Effector memory CD8-positive, alpha-beta T cell (primary cell): Measurements from ENCODE around the gene TMEM245.
A peak's percentile ranks its signal among the peaks of the same experiment; 100 is the strongest.

ENCODE experiments used
- ATAC-seq: fragments of 150-1000 bp; cut with Tn5 transposase; replicated peaks from 2 replicates; pipeline ENCODE4 v1.10.0; 2021; ENCODE audit warnings: mild to moderate bottlenecking, moderate library complexity
- DNase-seq, 3 experiments: peaks; one replicate each; pipeline ENCODE4 v3.0.0; 2021
- H3K27ac Mint-ChIP-seq, 2 donors: one replicate each; pipeline ENCODE4 v1.8.0; 2022; ENCODE audit warnings: mild to moderate bottlenecking in 2 of 2, mixed read lengths in 2 of 2, moderate library complexity in 2 of 2
- H3K27me3 Mint-ChIP-seq, 2 donors: one replicate each; pipeline ENCODE4 v1.8.0; 2022; ENCODE audit warnings: mixed read lengths in 2 of 2
- H3K36me3 Mint-ChIP-seq: one replicate; pipeline ENCODE4 v1.8.0; 2022; ENCODE audit warnings: mild to moderate bottlenecking, moderate library complexity, mixed read lengths; ENCODE audit not compliant: insufficient read depth
- H3K4me1 Mint-ChIP-seq, 2 donors: one replicate each; pipeline ENCODE4 v1.8.0; 2022; ENCODE audit warnings: low read depth in 2 of 2, mixed read lengths in 2 of 2
- H3K4me3 Mint-ChIP-seq, 2 donors: one replicate each; pipeline ENCODE4 v1.8.0; 2022; ENCODE audit warnings: mild to moderate bottlenecking in 2 of 2, mixed read lengths in 2 of 2, moderate library complexity in 2 of 2
- H3K9me3 Mint-ChIP-seq, 2 donors: one replicate each; pipeline ENCODE4 v1.8.0; 2022; ENCODE audit warnings: mixed read lengths in 2 of 2
- total RNA-seq, 9 experiments: gene quantifications; one replicate each; lab custom pipeline; 2026; lab: John Stamatoyannopoulos, UW

TMEM245 gene
- total RNA-seq = 60.4 to 327 (median 70.6) reads per million in 9 experiments

DNA sequence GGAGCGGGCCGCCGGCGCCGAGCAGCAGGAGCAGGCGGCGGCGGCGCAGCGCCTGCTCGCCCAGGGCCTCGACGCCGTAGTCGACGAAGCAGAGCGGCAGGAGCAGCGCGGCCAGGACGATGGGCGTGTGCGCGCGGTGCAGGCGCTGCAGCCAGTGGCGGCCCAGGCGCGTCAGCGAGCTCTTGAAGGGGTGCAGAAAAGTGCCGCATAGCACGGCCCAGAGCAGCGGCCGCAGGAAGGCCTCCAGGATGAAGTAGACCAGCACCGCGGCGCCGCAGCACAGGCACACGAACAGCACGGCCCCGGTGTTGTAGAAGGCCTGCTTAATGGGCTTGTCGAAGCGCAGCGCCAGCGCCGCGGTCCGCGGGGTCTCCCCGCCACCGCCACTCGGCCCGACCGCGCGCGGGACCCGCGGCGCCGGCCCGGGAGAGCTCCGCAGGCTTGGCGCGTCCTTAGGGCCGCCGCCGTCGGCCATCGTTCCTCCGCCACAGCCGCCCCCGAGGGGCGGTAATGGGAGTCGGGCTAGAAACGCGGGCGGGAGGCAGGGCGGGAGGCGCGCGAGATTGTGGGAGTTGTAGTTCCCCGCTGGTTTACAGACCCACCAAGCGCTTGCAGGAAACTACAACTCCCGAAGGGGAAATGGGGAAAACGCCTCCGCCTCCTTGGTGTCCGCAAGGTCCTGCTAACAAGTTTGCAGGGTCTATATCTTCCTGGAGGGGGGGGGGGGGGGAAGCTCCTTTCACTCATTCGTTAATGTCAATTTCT, at the start of gene TMEM245:
Gene TMEM245 (minus strand): TSS at position 509 of the 765 bp plus-strand sequence. CDS start 34 bp downstream, at position 475.
- H3K9me3 Mint-ChIP-seq = no peaks in the 10 kb centered on the region
- H3K36me3 Mint-ChIP-seq = peaks cover 10% of the 10 kb centered on the region
- DNase-seq (peak; percentile 91 to 93 (median 92)), ATAC-seq (peak; percentile 90)
- peak within 1 kb of the TSS; percentile 85 to 90 for H3K27ac Mint-ChIP-seq
- peak within 1 kb of the TSS; percentile 89 for H3K4me3 Mint-ChIP-seq
- H3K27me3 Mint-ChIP-seq = peaks cover 0 to 4% of the 10 kb centered on the region in 2 donors
- H3K4me1 Mint-ChIP-seq = peaks cover 35 to 46% of the 10 kb centered on the region in 2 donors

DNA sequence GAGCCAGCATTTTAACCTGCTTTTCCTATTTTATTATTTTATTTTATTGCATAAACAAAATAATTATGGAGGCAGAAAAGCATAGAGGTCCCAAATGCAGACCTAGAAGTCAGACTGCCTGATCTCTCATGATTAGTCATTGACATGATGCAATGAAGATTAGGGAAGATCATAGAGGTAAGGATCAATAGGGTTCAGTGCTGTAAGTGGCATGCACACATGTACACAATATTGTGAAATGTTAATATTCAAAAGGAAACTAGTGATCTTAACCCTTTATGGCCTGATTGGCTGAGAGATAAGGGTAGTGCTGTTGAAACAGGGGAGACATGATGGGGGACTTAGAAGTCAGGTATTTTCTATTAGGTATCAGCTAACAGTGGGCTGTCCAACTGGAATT, 48.4 kb upstream of the TMEM245 start:
- Mint-ChIP-seq H3K36me3 (no peaks in the 10 kb centered on the region), H3K4me3 (no peak overlapping the region), H3K9me3 (no peaks in the 10 kb centered on the region), H3K4me1 (peaks cover 0 to 3% of the 10 kb centered on the region in 2 donors), H3K27me3 (peaks cover 65 to 88% of the 10 kb centered on the region in 2 donors), H3K27ac (no peak overlapping the region)
- ATAC-seq (no peak), DNase-seq (no peak)

DNA sequence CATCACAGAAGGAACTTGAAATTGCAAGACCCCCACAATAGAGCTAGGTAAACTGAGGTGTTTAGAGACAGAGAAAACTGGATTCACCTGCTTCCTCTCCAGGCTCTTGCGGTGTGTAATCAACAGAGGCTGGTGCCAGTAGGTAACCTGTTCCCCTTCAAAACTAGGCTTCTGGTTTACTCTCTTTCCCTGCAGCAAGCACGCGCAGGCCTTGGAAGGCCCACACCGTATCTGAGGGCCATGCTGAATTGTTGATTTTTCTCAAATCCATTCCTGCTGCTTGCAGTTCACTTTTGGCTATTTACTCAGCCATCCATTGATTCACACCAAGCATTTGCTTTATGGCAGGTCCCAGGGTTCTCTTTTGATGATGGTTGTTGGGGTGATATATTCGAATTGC, 48.0 kb upstream of the TMEM245 start:
- ATAC-seq (no peak), DNase-seq (no peak)
- Mint-ChIP-seq H3K36me3 (no peaks in the 10 kb centered on the region), H3K4me3 (no peak overlapping the region), H3K27me3 (peaks cover 69 to 92% of the 10 kb centered on the region in 2 donors), H3K27ac (no peak overlapping the region), H3K9me3 (no peaks in the 10 kb centered on the region), H3K4me1 (peaks cover 0 to 3% of the 10 kb centered on the region in 2 donors)

DNA sequence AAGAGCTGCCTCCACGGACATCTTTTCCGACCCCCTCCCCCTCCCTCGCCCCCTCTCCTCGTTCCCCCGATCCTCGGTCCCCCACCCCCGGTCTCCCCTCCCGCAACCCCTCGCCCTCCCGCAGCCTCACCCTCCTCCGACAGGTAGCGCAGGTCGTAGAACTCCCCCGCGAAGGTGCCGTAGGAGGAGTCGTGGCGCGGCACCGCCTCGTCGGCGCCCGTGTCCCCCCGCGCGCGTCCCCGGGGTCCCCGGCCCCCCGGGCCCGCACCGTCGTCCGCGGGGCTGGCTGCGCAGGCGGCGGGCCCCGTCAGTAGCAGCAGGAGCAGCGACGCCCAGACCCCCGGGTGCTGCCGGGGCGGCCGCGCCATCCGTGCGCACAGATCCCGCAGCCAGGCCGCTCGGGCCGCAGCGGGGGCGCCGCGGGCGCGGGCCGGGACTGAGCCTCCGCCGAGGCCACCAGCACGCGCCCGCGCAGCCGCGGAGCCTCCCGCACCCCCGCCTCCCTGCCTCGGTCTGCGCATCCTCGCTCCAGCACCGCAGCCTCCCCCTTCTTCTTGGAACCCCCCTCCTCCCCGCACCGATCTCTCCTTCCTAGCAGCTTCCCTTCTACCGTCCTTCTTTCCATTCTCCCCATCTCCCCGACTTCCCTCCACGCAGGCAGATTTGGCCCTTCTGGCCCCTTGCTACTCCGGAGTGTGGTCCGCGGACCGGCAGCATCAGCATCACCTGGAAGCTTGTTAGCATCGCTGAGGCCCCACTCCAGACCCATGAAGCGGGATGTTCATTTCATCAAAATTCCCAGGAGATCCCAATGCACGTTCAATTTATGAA, 47.2 kb upstream of the TMEM245 start, which contains the start of gene FRRS1L:
Gene FRRS1L (minus strand): TSS at position 479 of the 831 bp plus-strand sequence. CDS start 111 bp downstream, at position 368.
- peaks cover 0 to 3% of the 10 kb centered on the region in 2 donors for H3K4me1 Mint-ChIP-seq
- H3K27ac Mint-ChIP-seq = no peak within 1 kb of the TSS
- peaks cover 67 to 88% of the 10 kb centered on the region in 2 donors for H3K27me3 Mint-ChIP-seq
- ATAC-seq (no peak), DNase-seq (no peak)
- H3K36me3 Mint-ChIP-seq = no peaks in the 10 kb centered on the region
- H3K9me3 Mint-ChIP-seq = no peaks in the 10 kb centered on the region
- H3K4me3 Mint-ChIP-seq = peak within 1 kb of the TSS in 1 of 2 donors; percentile 41

DNA sequence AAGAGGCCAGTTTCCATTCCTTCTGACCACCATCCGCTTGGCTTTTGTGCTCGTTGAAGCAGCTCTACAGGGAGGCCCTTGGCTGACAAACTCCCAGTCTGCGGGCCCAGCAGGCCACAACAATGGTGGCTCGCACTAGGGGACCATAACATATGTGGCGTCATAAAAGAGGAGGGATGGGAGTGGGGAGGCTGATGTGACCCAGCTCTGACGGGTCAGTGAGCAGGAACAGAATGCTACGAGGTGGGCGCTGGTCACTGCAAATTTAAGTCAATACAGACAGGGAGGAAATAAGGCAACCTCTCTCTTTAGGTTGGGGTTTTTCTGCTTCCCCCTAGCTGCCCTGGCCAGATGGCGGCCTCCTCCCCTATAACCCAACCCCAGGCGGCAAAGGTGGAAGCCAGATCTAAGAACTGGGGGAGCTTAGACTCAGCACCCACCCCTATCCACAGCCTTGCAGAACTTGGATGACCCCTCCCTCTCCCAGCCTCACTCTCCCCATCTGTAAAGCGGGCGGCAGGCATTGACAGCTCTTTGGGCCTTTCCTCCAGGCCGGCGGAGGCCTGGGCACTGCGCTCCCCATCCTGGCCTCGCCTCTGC, 46.5 kb upstream of the TMEM245 start:
- Mint-ChIP-seq H3K27ac (no peak overlapping the region), H3K4me1 (peaks cover 0 to 3% of the 10 kb centered on the region in 2 donors), H3K9me3 (no peaks in the 10 kb centered on the region), H3K4me3 (no peak overlapping the region), H3K36me3 (no peaks in the 10 kb centered on the region), H3K27me3 (peaks cover 64 to 87% of the 10 kb centered on the region in 2 donors)
- DNase-seq = no peak
- no peak for ATAC-seq

DNA sequence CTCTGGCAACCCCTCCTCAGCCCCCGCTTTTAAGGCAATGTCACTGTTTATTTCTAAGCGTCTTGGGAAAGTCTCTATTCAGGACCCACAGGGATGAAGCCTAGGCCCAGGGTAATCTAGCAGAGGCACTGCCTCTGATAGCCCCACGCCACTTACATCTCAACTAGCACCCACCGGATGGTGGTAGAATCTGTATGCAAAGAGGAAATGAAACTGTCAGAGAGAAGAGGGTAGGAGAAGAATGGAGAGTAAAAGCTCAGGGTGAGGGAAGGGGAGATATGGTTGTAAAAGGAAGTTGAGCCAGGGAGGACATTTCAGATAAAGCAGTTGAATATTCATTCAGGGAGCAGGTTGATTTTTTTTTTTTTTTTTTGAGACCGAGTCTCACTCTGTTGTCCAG, 44.3 kb upstream of the TMEM245 start:
- no peak for ATAC-seq
- Mint-ChIP-seq H3K36me3 (no peaks in the 10 kb centered on the region), H3K27me3 (peaks cover 64 to 80% of the 10 kb centered on the region in 2 donors), H3K4me3 (no peak overlapping the region), H3K27ac (no peak overlapping the region), H3K9me3 (no peaks in the 10 kb centered on the region), H3K4me1 (peaks cover 0 to 3% of the 10 kb centered on the region in 2 donors)
- DNase-seq = no peak

DNA sequence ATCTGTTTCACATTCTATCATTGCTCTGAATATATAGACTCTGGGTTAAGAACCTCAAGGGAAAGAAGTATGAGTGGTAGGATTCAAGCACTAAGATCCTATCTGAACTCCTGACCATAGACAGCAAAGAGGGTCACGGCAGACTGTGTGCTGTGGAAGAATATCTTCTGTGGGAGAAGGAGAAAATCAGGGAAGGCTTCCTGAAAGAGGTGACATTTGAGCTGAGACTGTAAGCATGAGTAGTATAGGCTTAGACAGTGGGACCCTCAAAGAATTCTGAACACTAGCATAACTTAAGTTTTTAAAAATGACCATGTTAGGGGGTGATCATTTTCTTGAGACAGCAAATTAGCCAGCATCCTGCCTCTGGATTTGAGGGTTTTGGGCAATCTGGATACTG, 43.4 kb upstream of the TMEM245 start:
- no peak for ATAC-seq
- no peak for DNase-seq
- no peak overlapping the region for H3K27ac Mint-ChIP-seq
- peaks cover 0 to 3% of the 10 kb centered on the region in 2 donors for H3K4me1 Mint-ChIP-seq
- no peaks in the 10 kb centered on the region for H3K36me3 Mint-ChIP-seq
- H3K4me3 Mint-ChIP-seq = no peak overlapping the region
- no peaks in the 10 kb centered on the region for H3K9me3 Mint-ChIP-seq
- peaks cover 61 to 79% of the 10 kb centered on the region in 2 donors for H3K27me3 Mint-ChIP-seq

DNA sequence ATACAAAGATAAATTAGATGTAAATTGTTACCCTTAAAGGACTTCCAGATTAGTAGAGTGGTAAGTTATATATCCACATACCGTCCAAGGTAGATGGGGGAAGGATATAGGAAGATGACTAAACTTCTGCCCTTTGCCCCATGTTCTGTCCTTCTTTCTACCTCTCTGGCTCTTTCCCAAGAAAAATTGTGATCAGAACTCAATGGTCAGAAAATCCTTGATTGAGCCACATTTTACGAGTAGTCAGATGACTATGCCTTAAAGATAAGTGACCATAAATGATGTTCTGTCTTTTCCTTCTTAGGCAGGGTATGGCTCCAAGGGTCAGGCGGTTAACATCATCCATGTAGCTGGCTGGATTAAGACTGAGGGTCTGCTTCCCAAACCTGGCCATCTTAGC, 42.9 kb upstream of the TMEM245 start:
- H3K27me3 Mint-ChIP-seq = peaks cover 56 to 74% of the 10 kb centered on the region in 2 donors
- no peak overlapping the region for H3K4me3 Mint-ChIP-seq
- no peak overlapping the region for H3K27ac Mint-ChIP-seq

DNA sequence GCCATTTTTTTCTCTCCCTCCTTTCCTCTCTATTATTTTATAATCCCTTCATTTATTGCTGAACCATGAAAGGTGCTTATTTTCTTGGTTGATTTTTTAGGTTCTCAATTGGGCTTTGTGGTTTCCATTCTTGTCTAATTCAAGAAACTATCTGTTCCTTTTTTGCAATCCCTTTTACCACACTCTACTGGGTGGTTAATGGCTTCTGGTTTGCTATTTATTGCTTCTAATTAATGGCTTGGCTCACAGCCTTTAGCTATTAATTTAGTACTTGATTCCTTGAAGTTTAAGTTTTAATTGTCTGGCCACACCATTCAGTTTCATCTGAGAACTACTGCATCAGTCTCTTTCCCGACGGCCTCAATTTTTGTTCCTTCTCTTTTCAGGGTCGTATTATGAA, 41.7 kb upstream of the TMEM245 start:
- no peaks in the 10 kb centered on the region for H3K36me3 Mint-ChIP-seq
- H3K9me3 Mint-ChIP-seq = no peaks in the 10 kb centered on the region
- H3K4me3 Mint-ChIP-seq = no peak overlapping the region
- ATAC-seq (no peak), DNase-seq (no peak)
- no peaks in the 10 kb centered on the region for H3K4me1 Mint-ChIP-seq
- peaks cover 49 to 69% of the 10 kb centered on the region in 2 donors for H3K27me3 Mint-ChIP-seq
- H3K27ac Mint-ChIP-seq = no peak overlapping the region

More for the DNA sequence above, 42.9 kb upstream of the TMEM245 start:
- H3K9me3 Mint-ChIP-seq = no peaks in the 10 kb centered on the region
- DNase-seq (no peak), ATAC-seq (no peak)
- peaks cover 0 to 3% of the 10 kb centered on the region in 2 donors for H3K4me1 Mint-ChIP-seq
- H3K36me3 Mint-ChIP-seq = no peaks in the 10 kb centered on the region

DNA sequence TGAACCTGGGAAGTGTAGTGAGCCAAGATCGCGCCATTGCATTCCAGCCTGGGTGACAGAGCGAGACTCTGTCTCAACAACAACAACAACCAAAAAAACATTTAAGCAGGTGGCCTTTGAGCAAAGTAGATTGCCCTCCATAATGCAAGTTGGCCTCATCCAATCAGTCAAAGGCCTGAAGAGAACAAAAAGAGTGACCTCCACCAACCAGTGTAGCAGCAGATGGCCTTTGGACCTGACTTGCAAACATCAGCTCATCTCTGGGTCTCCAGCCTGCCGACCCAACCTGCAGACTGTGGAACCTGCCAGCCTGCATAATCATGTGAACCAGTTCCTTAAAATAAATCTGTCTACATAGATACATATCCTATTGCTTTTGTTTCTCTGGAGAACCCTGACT, 39.8 kb upstream of the TMEM245 start:
- Mint-ChIP-seq H3K27me3 (peaks cover 31 to 56% of the 10 kb centered on the region in 2 donors), H3K27ac (no peak overlapping the region), H3K9me3 (no peaks in the 10 kb centered on the region), H3K4me1 (no peaks in the 10 kb centered on the region), H3K36me3 (no peaks in the 10 kb centered on the region), H3K4me3 (no peak overlapping the region)
- ATAC-seq (no peak), DNase-seq (no peak)

DNA sequence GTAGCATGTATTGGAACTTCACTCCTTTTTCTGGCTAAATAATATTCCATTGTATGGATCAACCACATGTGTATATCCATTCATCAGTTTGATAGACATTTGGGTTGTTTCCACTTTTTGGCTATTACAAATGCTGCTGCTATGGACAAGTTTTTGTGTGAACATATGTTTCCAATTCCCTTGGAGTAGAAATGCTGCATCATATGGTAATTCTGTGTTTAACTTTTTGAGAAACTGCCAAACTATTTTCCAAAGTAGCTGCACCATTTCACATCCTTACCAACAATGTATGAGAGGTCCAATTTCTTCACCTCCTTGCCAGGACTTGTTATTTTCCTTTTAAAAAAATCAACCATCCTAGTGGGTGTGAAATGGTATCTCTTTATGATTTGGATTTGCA, 38.9 kb upstream of the TMEM245 start:
- Mint-ChIP-seq H3K27ac (no peak overlapping the region), H3K27me3 (peaks cover 24 to 47% of the 10 kb centered on the region in 2 donors), H3K4me3 (no peak overlapping the region), H3K4me1 (no peaks in the 10 kb centered on the region), H3K9me3 (peaks cover 2 to 8% of the 10 kb centered on the region in 2 donors), H3K36me3 (no peaks in the 10 kb centered on the region)
- no peak for ATAC-seq
- no peak for DNase-seq

DNA sequence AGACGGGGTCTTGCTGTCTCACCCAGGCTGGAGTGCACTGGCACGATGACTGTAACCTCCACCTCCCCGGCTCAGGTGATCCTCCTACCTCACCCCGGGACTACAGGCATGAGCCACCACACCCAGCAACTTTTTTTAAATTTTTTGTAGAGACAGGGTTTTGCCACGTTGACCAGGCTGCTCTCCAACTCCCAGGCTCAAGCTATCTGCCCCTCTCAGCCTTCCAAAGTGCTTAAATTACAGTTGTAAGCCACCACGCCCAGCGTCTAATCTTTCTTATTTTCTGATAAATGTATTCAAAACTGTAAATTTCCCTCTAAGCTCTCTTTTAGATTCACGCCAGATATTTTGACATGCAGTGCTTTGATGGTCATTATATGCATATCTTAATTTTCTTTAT, 37.0 kb upstream of the TMEM245 start:
- Mint-ChIP-seq H3K27ac (no peak overlapping the region), H3K4me3 (no peak overlapping the region), H3K4me1 (no peaks in the 10 kb centered on the region), H3K27me3 (peaks cover 16 to 35% of the 10 kb centered on the region in 2 donors), H3K36me3 (no peaks in the 10 kb centered on the region), H3K9me3 (peaks cover 2 to 9% of the 10 kb centered on the region in 2 donors)
- DNase-seq = no peak
- ATAC-seq = no peak

DNA sequence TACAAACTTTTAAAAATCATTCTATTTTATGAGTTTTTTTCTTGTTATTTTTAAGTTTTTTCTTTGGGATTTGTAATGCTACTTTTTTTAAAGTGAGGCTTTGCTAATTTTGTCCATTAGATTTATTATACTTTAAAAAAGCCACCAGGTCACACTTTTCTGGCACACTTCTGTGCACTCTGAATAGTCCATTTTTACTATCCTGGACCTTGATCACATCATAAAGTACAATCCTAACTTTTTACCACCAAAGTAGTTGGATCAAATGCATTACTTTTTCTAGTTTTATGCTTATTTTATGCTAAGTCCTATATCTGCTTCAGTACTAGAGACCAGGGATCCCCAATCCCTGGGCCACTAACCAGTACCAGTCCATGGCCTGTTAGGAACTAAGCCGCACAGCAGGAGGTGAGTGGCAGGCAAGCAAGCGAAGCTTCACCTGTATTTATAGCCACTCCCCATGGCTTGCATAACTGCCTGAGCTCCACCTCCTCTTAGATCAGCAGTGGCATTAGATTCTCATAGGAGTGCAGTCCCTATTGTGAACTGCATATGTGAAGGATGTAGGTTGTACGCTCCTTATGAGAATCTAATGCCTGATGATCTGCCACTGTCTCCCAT, 31.3 kb upstream of the TMEM245 start:
- ATAC-seq = no peak
- no peak overlapping the region for H3K4me3 Mint-ChIP-seq
- peaks cover 2 to 9% of the 10 kb centered on the region in 2 donors for H3K9me3 Mint-ChIP-seq
- H3K27ac Mint-ChIP-seq = no peak overlapping the region
- no peaks in the 10 kb centered on the region for H3K4me1 Mint-ChIP-seq
- DNase-seq = no peak
- no peaks in the 10 kb centered on the region for H3K36me3 Mint-ChIP-seq
- H3K27me3 Mint-ChIP-seq = peaks cover 9 to 12% of the 10 kb centered on the region in 2 donors
